GM21786 (cell line): Measurements from ENCODE around the gene RPS3.

Experiments
- ATAC-seq: cut with Tn5 transposase; IDR thresholded peaks from one replicate; pipeline ENCODE4 v1.9.1; 2021; ENCODE audit not compliant: unreplicated experiment

RPS3 gene

DNA sequence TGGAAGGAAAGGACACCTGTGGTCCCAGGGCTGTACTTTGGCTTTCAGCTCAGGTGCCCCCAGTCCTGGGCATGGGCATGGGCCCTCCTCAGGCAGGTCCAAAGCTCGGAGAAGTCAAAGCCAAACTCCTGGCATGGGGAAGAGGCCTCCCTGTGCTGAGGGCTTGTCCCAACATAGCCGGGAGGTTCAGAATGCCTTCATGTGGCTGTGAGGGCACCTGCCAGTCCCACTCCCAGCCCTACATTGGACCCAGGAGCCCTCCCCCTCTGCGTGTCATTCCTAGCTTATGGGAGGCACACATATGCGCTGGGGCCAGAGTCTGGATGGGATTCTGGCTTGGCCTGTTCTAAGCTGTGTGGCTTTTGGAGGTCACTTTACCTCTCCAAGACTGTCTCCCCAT, 34.7 kb downstream of the RPS3 start:
- ATAC-seq, result no peak

GRCh38 chr11:75434886-75435570, 35.7 kb downstream of the RPS3 start:
- no peak for ATAC-seq

DNA sequence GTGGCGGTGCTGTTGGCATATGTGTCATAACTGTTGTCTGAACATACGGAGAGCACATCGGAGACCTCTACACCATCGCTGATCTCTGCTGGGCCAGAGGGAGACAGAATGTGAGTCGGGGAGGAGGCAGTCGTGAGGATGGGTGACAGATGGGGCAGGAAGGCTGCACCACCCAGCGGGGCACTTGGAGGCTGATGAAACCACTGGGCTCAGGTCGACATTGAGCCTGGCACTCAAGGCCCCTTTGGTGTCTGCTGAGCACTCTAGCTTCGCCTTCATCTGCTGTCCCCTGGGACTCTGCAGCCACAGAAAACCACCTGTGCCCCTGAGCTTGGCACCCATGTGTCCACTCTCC, 36.2 kb downstream of the RPS3 start:
- ATAC-seq, result no peak

DNA sequence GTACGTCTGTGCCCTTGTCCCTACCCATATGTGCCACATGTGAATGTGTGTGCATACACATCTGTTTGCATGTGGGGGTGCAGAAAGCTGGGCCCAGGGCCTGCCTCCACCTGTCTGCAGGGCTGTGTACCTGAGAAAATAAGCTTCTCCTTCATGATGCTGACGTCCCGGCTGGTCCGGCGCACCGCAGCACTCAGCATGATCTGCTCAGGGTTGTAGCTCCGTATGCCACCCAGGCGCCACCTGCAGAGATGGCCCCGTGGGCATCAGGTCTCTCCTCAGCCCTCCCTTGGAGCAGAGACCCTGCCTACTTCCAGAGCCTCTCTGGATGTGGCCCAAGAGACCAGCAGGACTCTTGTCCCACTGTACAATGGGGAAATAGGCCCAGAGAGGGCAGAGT, 37.5 kb downstream of the RPS3 start:
- no peak for ATAC-seq

DNA sequence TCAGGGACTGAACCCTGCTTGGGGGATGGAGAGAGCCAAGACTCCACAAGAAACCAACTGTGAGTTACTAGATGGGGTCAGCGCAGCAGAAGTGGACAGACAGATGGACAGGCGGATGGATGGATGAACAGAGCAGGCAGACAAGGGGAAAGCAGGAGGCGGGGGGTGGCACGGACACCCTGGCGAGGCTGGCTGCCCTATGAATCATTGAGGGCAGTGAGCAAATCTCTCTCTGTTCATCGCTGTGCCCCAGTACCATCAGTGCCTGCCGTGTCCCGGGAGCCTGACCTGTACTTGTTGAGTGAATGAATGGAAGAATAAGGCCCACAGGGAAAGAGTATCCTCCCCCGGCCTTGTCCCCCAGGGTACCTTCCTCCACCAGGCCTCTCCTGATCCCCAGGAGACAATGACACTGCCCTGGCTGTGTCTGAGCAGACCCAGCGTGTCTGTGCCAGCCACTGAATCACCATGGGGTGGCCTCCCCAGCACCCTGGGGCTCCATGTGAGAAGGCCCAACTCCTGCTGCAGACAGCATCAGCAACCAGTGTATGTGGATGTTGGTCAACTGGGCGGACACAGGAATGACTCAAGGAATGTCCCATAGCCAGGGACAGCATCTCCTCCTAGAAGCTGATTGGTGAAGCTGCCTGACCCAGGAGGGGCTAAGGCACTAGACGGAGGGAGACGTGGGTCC, 38.8 kb downstream of the RPS3 start:
- no peak for ATAC-seq

DNA sequence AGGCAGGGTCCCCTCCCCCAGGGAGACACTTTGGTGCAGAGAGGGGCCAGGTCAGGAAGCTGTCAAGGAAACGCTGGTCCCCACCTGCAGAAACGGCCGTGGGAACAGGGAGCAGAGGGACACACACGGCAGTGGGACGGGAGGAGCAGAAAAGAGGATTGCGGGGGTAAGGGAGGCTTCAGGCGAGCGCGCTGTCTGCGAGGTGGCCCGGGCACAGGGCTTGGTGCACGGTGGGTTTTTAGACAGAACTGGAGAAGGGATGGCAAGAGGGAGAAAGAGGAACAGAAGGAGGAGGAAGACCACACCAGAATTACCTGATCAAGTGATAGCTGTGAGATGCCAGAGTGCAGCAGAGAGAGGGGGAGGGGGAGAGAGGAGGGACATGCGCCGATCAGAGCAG, 39.7 kb downstream of the RPS3 start:
- ATAC-seq, result no peak

GRCh38 chr11:75439495-75440120, 40.3 kb downstream of the RPS3 start:
- no peak for ATAC-seq

DNA sequence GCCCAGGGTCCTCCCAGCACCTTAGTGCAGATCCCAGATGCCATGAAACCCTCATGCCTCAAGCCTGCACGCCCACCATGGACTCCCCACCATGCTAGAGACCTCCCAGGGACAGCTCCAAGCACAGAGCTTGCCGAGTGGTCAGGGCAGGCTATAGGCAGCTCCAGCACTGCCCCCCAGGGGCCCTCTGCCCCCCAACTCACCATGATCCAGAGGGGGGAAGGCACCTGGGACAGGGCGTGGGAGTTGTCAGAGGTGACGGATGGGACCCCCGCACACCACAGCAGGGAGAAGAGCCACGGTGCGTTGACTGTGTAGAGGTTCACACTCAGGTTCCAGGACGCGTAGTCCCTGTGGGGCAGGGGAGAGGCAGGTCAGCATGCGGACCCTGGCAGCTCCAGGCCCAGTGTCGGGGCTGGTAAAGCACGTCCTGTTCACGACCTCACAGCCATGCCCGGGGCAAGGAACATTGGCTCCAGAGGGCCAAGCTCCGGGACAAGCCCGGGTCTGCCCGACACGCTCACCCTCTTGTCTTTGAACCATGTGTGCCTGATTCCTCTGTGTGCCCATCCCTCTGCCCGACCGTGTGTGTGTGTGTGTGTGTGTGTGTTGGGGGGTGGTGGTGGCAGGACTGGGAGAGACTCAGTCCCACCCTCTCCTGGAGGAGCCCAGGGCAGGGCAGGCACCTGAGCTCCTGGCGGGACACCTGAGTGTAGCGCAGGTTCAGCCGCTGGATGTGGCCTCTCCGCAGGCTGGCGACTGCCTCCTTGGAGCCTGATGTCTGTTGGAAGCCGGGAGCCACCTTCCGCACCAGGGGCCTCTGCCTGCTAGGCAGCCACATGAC, 41.9 kb downstream of the RPS3 start:
- no peak for ATAC-seq

DNA sequence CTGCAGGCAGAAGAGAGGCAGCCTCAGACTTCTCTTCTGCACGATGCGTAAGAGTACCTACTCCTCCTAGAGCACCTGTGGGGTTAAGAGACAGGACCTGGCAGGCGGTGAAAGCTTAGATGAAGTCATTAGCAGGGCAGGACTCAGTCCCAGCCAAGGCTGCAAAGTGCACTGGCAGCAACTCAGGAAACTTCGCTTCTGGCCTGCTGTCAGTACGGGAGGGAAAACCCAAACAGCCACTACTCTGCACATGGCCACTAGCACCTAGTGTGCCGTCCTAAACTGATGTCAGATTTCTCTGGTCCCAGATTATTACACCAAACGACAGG, 42.5 kb downstream of the RPS3 start:
- no peak for ATAC-seq

- ATAC-seq, result no peak
Observed at GRCh38 chr11:75442161-75442885, 43.0 kb downstream of the RPS3 start.

- no peak for ATAC-seq
Observed at GRCh38 chr11:75443043-75443442, 43.7 kb downstream of the RPS3 start.

GRCh38 chr11:75445315-75445953, 46.1 kb downstream of the RPS3 start:
- ATAC-seq, result no peak

DNA sequence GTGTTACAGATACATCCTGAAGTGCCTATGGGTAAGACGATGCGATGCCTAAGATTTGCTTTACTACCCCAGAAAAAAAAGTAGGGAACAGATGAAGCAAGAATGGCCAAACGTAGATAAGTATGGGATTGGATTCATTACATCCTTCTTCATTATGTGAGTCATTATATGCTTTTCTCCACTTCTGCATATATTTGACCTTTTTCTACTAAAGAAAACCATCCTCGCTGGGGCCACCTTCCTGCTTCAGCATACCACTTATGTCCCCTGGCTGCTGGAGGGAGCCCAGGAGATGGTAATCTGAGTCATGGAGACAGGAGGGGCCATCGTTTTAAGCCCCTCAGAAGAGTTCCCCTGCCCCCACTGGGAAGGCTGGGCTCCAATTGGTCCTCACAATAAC, 48.1 kb downstream of the RPS3 start:
- no peak for ATAC-seq

DNA sequence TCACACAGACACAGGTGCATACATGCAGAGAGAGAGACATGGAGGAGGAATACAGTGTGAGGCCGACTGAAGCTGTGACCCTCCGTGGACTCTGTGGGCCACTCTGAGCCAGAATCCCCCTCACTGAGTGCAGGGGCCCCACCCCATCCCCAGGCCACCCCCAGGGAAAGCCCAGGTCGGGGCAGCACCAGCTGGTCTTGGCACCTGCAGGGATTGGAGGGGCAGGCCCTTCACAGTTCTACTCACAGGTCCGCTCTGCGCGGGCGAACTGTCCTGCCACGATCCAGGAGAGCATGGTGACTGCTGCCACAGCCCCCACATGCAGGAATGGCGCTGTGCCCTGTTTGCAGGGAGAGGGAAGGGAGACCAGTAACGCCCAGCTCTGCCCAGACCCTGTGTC, 50.0 kb downstream of the RPS3 start:
- ATAC-seq, result no peak

GRCh38 chr11:75449776-75450175, 50.5 kb downstream of the RPS3 start:
- no peak for ATAC-seq

- ATAC-seq, result no peak
Observed at GRCh38 chr11:75450236-75450635, 50.9 kb downstream of the RPS3 start.

GRCh38 chr11:75450826-75451821, 51.8 kb downstream of the RPS3 start:
- no peak for ATAC-seq

DNA sequence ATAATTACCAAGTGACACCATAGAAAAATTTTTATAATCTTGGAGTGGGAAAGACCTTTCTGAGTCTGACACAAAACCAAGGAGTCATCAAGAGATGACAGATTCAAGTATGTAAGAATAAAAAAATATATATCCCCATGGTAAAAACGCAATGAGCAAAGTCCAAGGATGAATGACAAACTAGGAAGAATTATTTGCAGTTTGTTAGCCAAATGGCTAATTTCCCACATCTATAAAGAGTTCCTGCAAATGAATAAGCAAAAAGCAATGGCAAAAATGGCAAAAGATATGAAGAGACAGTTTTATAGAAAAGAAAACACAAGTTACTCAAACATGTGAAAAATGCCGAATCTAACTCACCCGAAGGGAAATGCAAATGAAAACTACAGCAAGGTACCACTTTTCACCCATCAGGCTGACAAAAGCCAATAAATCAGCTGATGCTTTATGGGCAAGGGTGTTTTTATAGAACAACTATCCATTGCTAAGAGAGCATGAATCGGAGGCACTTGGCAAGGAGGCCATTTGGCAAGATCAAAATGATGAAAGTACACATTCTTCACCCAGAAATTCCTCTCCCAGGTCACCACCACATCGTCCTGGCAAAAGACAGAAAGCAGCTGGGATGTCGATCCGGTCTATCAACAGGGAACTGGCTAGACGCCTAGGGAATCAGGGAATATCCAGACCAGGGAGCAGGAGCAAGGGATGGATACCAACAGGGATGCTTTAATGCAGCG, 54.8 kb downstream of the RPS3 start:
- ATAC-seq, result no peak

- ATAC-seq, result no peak
Observed at GRCh38 chr11:75454987-75455386, 55.7 kb downstream of the RPS3 start.
